GM12874 (cell line): Measurements from ENCODE around the gene ISCU.

Source experiments
- TF ChIP-seq, protein P1 (sequence below): IDR thresholded peaks from 2 replicates; pipeline ENCODE4 v1.5.1; 2011; ENCODE audit warnings: low read depth, mild to moderate bottlenecking, control low read depth, low read length, moderate library complexity; ENCODE audit not compliant: insufficient read depth

ISCU gene

DNA sequence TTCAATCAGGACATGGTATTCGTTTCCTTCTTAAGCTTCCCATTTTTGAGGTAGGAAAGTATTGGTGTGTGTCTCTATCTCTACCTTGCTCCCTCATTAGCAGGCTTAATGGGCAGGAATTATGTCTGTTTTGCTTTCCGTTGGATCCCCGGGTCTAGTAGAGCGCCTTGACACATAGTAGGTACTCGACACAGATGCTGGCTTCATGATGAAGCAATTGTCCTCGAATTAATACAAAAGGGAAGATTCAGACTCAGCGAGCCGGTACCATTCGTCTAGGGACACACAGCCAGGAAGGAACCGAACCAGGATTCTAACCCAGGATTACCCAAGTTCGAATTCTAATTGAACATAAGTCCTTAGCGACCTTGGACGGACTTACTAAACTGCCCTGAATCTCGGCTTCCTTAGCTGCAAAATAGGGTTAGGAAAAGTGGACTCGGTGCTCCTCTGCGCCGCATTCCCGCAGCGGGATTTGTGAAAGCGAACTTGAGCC is 496 bp upstream of the ISCU start:
- TF ChIP-seq, protein P1, sequence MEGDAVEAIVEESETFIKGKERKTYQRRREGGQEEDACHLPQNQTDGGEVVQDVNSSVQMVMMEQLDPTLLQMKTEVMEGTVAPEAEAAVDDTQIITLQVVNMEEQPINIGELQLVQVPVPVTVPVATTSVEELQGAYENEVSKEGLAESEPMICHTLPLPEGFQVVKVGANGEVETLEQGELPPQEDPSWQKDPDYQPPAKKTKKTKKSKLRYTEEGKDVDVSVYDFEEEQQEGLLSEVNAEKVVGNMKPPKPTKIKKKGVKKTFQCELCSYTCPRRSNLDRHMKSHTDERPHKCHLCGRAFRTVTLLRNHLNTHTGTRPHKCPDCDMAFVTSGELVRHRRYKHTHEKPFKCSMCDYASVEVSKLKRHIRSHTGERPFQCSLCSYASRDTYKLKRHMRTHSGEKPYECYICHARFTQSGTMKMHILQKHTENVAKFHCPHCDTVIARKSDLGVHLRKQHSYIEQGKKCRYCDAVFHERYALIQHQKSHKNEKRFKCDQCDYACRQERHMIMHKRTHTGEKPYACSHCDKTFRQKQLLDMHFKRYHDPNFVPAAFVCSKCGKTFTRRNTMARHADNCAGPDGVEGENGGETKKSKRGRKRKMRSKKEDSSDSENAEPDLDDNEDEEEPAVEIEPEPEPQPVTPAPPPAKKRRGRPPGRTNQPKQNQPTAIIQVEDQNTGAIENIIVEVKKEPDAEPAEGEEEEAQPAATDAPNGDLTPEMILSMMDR = no peak

DNA sequence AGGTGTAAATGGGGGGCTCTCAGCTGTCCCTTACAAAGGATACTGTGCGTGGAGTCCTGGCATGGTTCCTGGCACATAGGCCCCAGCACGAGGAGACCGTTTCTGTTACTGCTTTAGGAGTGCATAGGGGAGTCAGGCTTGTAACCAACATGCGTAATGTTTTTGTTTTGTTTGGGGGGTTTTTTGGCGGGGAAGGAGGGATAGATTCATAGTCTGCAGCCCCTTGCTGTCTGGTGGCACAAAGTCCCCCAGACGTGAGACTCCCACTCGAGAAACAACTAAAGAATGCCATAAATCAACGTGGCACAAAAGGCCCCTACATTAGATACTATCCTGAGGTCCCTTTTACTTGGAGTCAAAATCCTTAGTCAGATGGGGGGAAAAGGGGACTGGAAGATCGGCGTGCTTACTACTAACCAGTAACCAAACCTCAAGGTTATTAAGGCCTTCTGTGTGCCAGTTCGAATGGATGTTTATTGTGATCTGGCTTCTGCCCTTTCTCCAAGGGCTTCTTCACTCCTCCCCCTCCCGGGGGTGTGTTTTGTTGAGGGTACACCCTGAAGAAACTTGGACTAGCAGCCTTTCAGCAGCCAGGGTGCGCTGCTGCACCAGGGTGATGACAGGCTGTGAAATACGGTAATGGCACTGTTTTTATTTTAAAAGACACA is 874 bp downstream of the ISCU start:
- TF ChIP-seq, protein P1 = peak; percentile 76

DNA sequence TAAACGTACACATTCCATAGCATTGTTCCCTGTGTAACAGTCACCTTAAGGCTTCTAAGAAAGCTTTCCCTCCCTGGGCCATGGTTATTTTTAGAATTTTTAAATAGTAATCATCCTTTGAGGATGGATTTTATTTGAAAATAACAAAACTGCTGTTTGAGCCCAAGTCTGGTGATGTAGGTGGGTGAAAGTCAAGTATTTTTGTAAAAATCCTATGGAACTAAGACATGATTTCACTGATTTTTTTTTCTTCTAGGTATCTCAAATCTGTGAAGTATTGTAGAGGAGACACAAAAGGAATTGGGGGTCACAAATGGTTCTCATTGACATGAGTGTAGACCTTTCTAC is 1.4 kb downstream of the ISCU start:
- TF ChIP-seq, protein P1 = no peak

DNA sequence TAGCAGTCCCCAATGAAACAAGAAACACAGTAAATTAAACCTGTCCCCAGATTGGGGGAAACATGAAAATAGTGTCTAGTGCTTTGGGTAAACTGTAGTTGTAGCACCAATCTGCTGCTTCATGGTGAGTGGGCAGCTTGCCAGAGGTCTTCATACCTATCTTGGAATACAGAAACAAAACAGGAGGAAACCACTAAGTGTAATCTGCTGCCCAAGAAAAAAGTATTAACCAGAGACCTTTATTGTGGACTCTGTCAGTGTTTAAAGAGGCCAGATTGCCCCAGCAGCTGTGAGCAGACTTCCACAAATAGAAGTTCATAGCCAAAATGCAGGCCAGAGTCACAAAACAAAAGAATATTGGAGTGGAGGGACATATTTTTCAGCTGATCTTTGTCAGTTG is 2.3 kb downstream of the ISCU start:
- TF ChIP-seq, protein P1 = no peak

DNA sequence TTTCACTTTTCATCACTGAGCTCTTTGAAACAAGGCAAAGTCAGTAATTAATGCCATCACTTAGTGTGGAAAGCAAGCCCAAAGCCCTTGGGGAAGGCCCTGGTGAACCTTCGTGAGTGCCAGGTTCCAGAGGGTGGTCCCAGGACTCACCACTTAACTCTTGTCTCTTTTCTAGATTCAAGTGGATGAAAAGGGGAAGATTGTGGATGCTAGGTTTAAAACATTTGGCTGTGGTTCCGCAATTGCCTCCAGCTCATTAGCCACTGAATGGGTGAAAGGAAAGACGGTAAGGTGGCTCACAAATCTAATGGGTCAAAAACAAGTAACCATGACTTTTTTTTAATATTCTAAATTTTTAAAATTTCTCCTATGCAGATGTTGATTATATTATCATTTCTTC is 2.8 kb downstream of the ISCU start:
- TF ChIP-seq, protein P1 = no peak

DNA sequence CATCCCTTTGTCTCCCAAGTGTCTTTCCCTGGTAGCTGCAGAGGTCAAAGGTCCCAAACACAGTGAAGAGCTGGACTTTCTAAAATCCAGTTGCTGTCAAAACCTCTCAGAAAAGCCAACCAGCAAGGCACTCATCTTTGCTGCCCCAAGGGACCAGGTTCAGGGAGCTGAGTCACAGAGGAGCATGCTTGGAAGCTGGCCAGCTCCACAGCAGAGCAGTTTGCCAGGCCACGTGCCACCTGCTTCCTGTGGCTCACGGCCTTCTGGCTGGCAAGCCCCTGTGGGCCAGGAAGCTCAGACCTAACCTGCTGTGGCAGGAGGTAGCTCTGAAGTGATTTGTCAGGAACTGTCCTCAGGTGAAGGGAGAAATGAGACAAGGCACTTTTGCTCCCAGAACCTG is 3.6 kb downstream of the ISCU start:
- TF ChIP-seq, protein P1 = no peak

DNA sequence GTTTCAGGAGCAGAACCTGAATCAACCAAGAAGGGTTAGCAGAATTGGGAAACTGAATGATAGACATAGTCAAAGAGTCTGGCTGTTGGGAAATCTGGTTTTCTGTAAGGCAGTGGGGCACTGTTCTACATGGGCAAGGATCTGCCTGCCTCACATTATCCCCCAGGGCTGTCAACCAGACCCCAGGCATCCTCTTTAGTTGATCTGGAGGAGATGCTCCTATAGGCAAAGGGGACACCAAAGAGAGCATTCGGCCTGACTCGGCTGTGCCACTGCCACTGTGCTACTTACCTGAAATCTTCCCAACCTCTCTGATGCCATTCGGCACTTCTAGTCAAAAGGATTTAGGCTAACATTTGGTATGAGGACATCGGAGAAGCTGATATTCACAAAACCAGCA is 4.1 kb downstream of the ISCU start:
- TF ChIP-seq, protein P1 = no peak
